ENCODE measurements around the gene MEAK7. TPM values are rescaled to one million over a fixed set of nuclear protein-coding genes. Genes with fewer than 3 reads are reported as not detected.
A peak's percentile ranks its signal among the peaks of the same experiment; 100 is the strongest.

Gene MEAK7
- total RNA-seq, 3 donors from 2014 or later: 18.4 to 23.9 (median 22.2) TPM

DNA sequence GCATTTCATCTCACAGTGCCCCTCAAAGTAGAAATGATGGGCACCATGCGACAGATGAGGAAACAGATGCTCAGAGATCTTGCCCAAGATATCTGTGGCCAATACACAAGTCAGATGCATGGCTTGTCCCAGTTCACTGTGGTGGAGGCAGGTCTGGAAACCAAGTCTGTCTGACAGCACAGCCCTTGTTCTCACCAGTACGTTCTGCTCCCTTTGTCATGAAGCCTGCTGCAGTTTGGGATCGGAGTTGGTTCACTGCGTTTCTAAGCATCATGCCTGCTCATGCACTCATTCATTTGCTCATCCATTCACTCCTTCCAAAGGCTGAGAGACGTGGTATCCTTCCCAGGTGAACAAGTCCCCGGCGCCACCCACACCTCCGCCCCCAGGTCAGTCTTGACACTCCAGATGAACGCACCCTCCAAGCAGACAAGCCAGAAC is 27.2 kb upstream of the MEAK7 start:
- Histone ChIP-seq H3K9me3 (no peaks in the 10 kb centered on the region), H3K4me3 (no peak overlapping the region), H3K36me3 (ENCODE audit: low read depth) (no peaks in the 10 kb centered on the region), H3K4me1 (ENCODE audit: low read depth) (no peaks in the 10 kb centered on the region)
- intact Hi-C loops (cut with DNase I, micrococcal nuclease): no loop called here
- DNase-seq (peak in 1 of 3 donors; percentile 15), ATAC-seq (no peak)
- TF ChIP-seq, protein P1, sequence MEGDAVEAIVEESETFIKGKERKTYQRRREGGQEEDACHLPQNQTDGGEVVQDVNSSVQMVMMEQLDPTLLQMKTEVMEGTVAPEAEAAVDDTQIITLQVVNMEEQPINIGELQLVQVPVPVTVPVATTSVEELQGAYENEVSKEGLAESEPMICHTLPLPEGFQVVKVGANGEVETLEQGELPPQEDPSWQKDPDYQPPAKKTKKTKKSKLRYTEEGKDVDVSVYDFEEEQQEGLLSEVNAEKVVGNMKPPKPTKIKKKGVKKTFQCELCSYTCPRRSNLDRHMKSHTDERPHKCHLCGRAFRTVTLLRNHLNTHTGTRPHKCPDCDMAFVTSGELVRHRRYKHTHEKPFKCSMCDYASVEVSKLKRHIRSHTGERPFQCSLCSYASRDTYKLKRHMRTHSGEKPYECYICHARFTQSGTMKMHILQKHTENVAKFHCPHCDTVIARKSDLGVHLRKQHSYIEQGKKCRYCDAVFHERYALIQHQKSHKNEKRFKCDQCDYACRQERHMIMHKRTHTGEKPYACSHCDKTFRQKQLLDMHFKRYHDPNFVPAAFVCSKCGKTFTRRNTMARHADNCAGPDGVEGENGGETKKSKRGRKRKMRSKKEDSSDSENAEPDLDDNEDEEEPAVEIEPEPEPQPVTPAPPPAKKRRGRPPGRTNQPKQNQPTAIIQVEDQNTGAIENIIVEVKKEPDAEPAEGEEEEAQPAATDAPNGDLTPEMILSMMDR (IDR thresholded peaks at IDR 0.05): no peak

DNA sequence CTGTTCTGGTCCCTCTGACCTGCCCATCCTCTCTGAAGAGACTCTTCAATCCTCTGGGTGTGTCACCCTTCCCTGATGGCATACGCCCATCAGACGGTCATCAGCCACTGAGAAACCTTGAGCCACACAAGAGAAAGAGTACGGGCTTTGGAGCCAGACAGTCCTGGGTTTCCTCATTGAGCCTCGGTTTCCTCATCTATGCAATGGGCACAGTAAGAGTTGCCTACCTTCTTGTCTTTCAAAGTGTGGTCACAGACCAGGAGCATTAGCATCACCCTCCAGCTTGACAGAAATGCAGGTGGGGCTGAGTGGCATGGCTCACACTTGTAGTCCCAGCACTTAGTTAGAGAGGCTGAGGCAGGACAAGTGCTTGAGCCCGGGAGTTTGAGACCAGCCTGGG is 26.1 kb upstream of the MEAK7 start:
- Histone ChIP-seq H3K4me1 (ENCODE audit: low read depth) (no peaks in the 10 kb centered on the region), H3K36me3 (ENCODE audit: low read depth) (no peaks in the 10 kb centered on the region), H3K9me3 (no peaks in the 10 kb centered on the region), H3K4me3 (no peak overlapping the region)
- no peak for ATAC-seq
- intact Hi-C loops (cut with DNase I, micrococcal nuclease): no loop called here
- TF ChIP-seq, protein P1 (IDR thresholded peaks at IDR 0.05): no peak
- DNase-seq: peak in 1 of 3 donors; percentile 9

DNA sequence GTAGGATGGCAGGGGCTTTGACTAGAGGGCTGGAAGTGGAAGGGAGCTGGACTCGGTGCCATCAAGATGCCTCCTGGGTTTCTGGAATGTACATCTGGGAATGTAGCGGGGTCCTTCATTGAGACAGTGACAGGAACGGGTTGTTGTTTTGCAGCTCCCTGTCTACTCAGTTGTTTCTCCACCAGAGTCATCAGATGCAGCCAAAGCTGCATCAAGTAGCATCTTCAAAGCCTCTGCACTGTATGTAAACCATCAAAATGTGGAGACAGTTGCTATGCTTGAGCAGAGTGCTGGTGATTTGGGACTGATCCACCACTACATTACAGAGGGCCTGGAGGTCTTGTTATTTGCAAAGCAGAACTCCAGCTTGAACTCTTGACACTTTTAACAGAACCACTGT is 25.1 kb upstream of the MEAK7 start:
- no peak for DNase-seq
- ATAC-seq: no peak
- Histone ChIP-seq H3K36me3 (ENCODE audit: low read depth) (no peaks in the 10 kb centered on the region), H3K4me3 (no peak overlapping the region), H3K9me3 (no peaks in the 10 kb centered on the region), H3K4me1 (ENCODE audit: low read depth) (no peaks in the 10 kb centered on the region)
- intact Hi-C loops (cut with DNase I, micrococcal nuclease): no loop called here
- TF ChIP-seq, protein P1 (IDR thresholded peaks at IDR 0.05): no peak

DNA sequence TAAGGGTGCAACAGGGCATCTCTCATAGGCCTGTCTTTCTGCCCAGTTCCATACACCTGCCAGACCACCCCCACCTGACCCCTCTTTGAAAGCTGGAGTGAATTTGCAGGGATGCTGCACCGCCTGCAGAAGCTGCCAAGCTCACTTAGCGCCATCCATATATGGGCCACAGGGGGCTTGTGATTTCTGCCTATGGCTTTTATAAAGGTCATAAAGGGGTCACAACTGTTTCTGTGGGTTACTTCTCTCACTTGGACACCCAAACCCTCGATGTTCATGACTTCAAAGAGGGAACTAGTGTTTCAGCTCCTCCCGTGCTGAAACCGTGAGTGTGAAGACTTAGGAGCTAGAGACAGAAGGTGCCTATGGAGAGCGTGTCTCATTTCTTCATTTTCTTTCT is 23.9 kb upstream of the MEAK7 start:
- Histone ChIP-seq H3K36me3 (ENCODE audit: low read depth) (no peaks in the 10 kb centered on the region), H3K9me3 (no peaks in the 10 kb centered on the region), H3K4me3 (no peak overlapping the region), H3K4me1 (ENCODE audit: low read depth) (no peaks in the 10 kb centered on the region)
- no peak for ATAC-seq
- no peak for DNase-seq
- intact Hi-C loops (cut with DNase I, micrococcal nuclease): no loop called here
- TF ChIP-seq, protein P1 (IDR thresholded peaks at IDR 0.05): no peak

DNA sequence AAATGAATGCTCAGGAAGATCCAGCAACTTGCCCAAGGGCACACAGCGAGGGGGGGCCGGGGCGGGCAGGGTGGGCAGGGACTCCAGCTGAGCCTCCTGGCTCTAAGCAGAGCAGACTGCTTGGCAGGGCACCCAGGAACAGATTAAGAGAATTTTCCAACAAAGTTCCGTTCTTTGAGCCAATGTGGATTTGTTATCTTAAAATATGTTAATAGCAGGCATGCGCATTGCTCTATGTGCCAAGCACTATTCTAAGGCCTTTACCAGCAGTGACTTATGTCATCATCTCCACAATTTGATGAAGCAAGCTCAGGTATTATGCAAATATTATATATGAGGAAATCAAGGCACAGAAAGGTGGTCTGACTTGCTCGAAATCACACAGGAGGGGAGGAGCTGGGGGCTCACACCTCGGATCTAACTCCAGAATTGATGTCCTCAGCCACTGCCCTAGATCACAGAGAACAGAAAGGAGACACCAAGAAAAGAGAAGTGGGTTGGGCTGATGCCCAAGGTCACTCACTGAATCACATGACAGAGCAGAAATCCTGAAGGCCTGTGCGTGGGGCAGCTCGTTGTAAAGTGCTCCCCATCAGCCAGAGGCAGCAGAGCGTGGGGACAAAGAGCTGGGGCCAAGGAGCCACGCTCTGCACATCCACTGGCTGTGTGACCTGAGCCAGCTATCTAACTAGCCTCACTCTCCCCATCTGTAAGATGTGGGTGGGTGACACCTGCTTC is 23.2 kb upstream of the MEAK7 start:
- Histone ChIP-seq H3K4me1 (ENCODE audit: low read depth) (no peaks in the 10 kb centered on the region), H3K4me3 (no peak overlapping the region), H3K36me3 (ENCODE audit: low read depth) (no peaks in the 10 kb centered on the region), H3K9me3 (no peaks in the 10 kb centered on the region)
- DNase-seq (peak in 1 of 3 donors; percentile 10), ATAC-seq (peak; percentile 31)
- intact Hi-C loops (cut with DNase I, micrococcal nuclease): no loop called here
- TF ChIP-seq, protein P1 (IDR thresholded peaks at IDR 0.05): no peak

Measured in mucosa of descending colon (tissue), 3 donors.